ENCODE data around the gene ZFAND2B.

DNA sequence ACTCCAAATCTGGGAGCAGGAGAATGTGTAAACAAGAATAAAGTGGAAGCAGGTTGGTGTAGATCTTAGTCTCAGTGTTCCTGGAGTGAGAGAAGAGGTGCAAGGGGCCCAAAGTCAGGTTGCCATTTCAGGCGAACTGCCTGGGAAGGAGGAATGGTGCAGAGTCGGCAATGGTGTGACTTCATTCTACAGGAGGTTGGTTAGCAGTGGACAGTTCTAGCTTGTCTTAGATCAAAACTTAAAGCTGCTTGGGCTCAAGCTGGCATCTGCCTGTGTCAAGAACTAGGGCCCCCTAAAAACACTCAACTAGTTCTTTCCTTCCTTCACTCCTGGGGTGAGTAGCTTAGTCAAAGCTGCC is 42.2 kb downstream of the ZFAND2B start:
- no peak for TF ChIP-seq POLR2A (IDR thresholded peaks at IDR 0.05)
- TF ChIP-seq, protein P1, sequence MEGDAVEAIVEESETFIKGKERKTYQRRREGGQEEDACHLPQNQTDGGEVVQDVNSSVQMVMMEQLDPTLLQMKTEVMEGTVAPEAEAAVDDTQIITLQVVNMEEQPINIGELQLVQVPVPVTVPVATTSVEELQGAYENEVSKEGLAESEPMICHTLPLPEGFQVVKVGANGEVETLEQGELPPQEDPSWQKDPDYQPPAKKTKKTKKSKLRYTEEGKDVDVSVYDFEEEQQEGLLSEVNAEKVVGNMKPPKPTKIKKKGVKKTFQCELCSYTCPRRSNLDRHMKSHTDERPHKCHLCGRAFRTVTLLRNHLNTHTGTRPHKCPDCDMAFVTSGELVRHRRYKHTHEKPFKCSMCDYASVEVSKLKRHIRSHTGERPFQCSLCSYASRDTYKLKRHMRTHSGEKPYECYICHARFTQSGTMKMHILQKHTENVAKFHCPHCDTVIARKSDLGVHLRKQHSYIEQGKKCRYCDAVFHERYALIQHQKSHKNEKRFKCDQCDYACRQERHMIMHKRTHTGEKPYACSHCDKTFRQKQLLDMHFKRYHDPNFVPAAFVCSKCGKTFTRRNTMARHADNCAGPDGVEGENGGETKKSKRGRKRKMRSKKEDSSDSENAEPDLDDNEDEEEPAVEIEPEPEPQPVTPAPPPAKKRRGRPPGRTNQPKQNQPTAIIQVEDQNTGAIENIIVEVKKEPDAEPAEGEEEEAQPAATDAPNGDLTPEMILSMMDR (IDR thresholded peaks at IDR 0.05) = no peak
